GM19397 (cell line): ENCODE data around the gene RABGAP1.

Experiments used
- ATAC-seq: cut with Tn5 transposase; IDR thresholded peaks from one replicate; pipeline ENCODE4 v1.9.1; 2021; ENCODE audit warnings: mild to moderate bottlenecking, moderate library complexity; ENCODE audit not compliant: unreplicated experiment

The RABGAP1 gene

GRCh38 chr9:123074628-123075027, 133.8 kb downstream of the RABGAP1 start:
- ATAC-seq: no peak

DNA sequence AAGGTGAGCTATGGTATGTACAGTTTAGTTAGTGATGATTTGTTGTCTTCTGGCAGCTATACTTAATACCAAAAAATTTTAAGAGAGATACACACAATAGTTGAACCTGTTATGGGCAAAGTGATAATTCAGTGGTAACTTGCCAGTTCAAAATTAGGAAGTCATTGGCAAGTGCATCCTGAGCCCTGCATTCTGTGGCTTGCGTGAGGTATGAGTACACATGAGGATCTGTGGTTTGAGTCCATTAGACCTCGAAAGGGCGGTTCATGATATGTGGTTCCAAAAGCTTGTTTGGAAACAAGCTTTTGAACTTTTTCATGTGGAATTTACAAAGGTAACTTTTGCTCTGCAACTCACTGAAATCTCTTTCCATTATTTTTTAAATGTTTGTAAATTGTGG, 139.6 kb downstream of the RABGAP1 start:
- ATAC-seq: no peak

GRCh38 chr9:123081824-123082223, 141.0 kb downstream of the RABGAP1 start:
- ATAC-seq: no peak

- no peak for ATAC-seq
Observed at GRCh38 chr9:123083680-123084079, 142.9 kb downstream of the RABGAP1 start.

DNA sequence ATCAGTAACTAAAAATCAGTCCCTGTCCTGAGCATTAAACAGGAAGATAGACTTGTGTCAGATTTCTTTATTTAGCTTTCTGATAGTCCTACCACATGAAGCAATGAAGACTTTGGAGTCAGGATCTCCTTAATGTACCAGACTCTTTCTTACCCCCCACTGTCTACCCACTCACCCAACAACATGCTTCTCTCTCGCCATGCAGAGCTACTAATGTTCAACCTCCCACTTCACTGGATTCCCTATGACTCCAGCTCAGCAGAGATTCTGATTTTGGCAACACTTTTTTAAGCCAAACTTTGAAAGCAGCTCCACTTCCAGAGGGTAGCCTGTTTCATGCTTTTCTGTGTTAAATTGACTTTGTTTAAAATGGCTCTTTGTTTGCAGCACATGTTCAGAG, 143.4 kb downstream of the RABGAP1 start:
- no peak for ATAC-seq

- no peak for ATAC-seq
Observed at GRCh38 chr9:123085916-123086315, 145.1 kb downstream of the RABGAP1 start.

DNA sequence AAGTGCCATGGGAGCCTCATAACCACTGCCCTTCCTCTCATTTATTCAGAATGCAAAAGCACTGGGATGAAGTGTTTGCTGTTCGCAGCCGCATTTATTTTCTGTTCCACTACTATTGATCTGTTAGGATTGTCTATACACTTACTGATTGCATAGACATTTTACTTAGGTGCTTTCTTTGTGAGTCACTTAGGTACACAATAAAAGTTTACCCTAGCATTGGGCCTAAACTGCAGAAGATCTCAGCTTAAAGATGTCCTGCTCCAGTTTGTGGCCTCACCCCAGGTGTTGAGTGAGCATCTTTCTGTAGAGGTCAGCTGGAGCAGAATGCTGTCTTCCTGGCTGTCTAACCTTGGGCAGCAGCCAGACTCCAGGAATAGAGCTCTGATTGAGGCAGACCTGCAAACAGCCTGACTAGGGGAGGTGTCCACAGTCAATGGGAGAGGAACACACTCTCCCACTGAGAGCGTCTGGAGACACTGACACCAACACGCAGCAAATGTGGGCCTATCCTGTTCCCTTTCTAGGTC, 146.6 kb downstream of the RABGAP1 start:
- no peak for ATAC-seq

GRCh38 chr9:123089040-123089439, 148.2 kb downstream of the RABGAP1 start:
- ATAC-seq: no peak

- no peak for ATAC-seq
Observed at GRCh38 chr9:123089790-123090189, 149.0 kb downstream of the RABGAP1 start.

GRCh38 chr9:123090198-123090896, 149.5 kb downstream of the RABGAP1 start:
- no peak for ATAC-seq

DNA sequence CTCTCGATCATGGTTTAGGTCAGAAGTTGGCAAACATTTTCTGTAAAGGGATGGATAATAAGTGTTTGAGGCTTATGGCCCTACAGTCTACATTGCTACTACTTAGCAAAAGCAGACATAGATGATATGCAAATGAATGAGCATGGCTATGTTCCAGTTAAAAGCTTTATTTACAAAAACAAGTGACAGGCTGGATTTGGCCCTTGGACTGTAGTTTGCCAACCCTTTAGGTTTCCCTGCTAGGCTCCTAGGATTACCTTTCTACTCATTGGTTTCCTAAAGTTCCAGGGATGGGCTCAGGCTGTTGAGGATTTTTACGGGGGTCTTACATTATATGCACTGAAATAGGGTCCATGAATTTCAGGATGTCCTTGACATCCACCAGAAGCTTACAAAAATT, 150.1 kb downstream of the RABGAP1 start:
- no peak for ATAC-seq

DNA sequence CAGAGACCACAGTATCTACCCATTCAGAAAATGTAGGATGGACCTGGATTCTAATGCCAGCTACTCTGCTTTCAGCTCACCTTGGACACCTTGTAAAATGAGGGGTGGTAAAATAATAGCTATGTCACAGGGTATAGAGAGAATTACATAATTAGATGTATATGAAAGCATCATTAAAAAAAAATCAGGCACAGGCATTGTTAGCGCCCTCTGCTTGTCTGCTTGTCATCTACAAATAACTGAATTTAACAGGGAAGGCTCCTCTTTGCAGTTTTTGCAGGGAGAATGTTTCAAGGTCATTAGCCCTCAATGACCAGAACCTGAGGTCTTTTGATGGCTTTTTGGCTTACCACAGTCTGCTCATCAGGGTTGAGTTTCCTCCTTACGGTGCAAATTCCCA, 150.6 kb downstream of the RABGAP1 start:
- ATAC-seq: no peak

DNA sequence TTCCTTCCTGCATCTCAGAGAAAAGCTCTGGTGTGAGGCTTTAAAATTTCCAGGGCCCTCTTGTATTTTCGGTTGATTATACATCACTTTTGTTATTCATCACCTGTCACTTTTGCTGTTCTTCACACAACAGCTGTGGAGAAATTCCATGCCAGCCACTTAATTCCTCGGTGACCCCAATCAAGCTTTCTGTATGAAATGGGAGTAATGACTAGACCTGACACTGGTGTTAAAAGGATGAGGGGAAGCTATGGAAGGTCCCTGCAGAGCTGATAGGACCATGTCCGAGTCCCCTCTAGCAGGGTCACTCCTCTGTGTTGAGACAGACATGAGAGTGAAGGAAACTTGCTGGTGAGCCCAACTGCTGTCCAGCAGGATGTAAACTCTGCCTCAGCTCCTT, 152.3 kb downstream of the RABGAP1 start:
- ATAC-seq: no peak

GRCh38 chr9:123096987-123097386, 156.2 kb downstream of the RABGAP1 start:
- ATAC-seq: no peak

DNA sequence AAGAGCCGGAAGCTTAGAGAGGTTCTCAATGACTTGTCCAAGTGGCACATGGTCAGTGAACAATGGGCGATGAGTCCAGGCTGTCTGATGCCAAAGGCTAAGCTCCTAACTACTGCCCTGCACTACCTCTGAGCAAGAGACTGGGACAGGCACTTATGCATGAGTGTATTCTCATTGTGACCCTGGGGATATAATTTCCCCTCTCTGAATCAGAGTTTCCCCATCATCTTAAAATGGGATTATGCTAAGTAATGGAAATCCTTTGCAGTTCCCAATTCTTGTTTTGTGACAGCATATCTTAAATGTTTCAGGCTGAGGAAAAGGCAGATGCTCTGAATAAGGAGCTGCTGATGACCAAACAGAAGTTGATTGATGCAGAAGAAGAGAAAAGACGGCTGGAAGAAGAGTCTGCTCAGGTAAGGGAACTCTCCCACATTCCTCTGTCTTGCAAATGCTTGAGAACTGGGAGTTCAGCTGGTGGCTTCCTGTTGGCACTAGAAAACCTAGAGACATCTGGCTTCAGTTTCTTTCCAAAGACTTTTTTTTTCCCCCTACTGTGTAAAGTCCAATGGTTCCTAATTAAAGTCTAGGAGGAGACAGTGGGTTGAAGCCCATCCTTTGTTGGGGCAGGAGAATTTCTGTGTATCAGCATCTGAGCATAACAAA, 156.7 kb downstream of the RABGAP1 start:
- ATAC-seq: no peak

DNA sequence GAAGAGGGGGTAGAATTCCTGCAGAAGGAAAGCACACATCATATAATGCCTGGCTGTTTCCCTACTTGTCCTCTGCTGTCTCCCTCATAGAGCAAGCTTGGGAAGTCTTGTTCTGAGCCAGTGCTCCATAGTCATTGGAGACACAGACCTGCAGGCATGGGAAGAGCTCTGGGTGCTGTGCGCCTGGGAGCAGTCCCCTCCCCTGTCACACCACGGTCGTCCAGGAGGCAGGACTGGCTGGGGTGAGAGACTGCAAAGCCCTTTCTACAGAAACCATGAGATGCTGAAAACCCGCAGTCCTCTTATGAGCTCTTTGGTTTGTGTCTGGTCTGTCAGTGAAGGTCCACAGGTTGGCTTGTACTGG, 157.3 kb downstream of the RABGAP1 start:
- ATAC-seq: no peak

- ATAC-seq: no peak
Observed at GRCh38 chr9:123099042-123099441, 158.2 kb downstream of the RABGAP1 start.

DNA sequence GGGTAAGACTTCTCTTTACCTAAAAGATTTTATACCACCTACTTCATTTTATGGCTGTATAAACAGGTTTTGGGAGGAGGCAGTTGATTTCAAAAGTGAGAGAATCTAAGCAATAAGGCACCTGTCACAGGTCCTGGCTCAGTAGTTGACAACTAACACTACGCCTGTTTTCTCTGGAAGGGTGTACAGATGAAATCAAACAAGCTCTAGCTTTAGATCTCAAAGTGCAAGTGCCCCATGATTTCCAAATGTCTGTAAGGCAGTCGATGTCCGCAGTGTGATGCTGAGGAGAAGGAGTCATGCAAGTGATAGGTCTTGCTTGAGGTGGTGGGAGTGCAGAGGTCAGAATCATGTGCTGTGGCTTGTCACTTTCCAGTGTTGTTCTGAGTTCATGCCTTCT, 158.7 kb downstream of the RABGAP1 start:
- ATAC-seq: no peak

DNA sequence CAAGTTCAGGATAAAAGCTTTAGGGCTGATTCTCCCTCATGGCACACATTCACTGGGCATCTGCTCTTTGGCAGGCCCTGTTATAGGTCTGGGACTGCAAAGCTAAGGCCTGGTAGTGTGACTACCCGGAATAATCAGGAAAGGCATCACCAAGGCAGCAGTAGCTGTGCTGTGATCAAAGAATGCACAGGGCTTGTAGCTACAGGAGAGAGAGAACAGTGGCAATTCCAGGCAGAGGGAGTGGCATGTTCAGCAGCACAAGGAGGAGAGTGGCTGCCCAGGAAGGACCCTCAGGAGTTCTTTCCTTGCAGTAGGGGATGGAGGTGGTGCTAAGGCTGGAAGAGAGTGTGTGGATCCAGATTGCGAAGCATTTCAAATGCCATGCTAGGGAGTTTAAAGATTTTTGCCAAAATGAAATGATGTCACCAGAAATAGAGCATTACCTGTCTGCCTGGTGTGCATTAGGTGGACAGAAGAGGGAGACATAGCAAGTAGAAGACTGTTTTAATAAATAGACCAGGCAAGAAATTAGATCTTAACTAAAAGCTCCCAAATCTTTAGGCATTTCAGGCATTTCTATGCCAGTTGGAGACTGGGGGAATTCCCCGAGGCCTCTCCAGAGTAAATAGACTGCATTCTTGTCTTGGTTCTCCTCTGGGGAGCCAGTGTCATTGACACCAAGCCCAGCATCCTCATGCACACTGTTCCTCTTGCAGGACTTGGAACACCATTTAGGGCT, 161.7 kb downstream of the RABGAP1 start:
- ATAC-seq: no peak

DNA sequence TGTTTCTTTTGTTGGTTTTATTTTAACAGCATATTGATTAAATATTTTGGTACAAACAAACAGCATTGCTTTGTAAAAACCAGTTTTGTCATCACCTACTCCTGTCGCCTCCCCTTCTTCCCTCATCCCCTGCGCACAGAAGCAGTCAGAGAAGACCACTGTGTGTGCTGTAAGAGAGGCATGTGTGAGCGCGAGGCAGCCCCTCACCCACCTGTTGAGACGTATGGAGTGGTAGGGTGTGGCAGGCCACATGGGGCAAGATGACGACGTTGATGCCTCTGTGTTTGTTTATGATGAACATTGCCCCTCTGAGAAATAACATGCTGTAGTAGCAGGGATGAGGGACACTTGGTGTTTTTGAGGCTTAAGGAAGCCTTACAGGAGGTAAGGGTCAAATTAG, 164.0 kb downstream of the RABGAP1 start:
- no peak for ATAC-seq

GRCh38 chr9:123105490-123105889, 164.7 kb downstream of the RABGAP1 start:
- ATAC-seq: no peak
